Heart left ventricle (tissue), 13 donors: ENCODE data around the gene ADI1.

Experiments
- CTCF ChIP-seq, 12 donors: fragments of 200-600 bp; sonication (generic) in 4 of 12; IDR thresholded peaks; one replicate each; pipeline versions ENCODE4 v1.5.0 to v1.8.0; 2018 to 2022; ENCODE audit warnings: antibody characterized with exemption in 12 of 12, mild to moderate bottlenecking in 5 of 12
- POLR2A ChIP-seq, 2 donors: fragments of 450-650 bp; IDR thresholded peaks; one replicate each; pipeline ENCODE4 v1.6.1; 2017; ENCODE audit warnings: antibody characterized with exemption in 2 of 2, mild to moderate bottlenecking in 2 of 2, moderate library complexity in 2 of 2
- donor health status: ischemic (EF 13 %, LVEDD 7.1; RV severe dilation, severe dysfunction).
- donor health status: DM: no; HTN: yes; CAD: no.
- donor health status: DM: no; HTN: no; CAD: no.
- donor health status: ischemic (EF 25% LVEDD 6.9; RV normal size, moderate dysfunction).
- donor health status: ischemic (EF 25% LVEDD 5.7; RV mildly dilated, moderate dysfunction).
- donor health status: ischemic (EF 35%, LVEDD 5.7; RV mildly dilated, moderate dysfunction).
- donor health status: nonischemic (EF 11% LVEDD 7.7; RV severe dilation, severe dysfunction).
- donor health status: DM: yes; HTN: yes; CAD: no.
- donor health status: PGD.
- donor health status: ischemic (EF 29% LVEDD 5.4; RV normal size, mild dysfunction).
- donor health status: nonischemic (EF 23%, LVEDD 6.1; RV moderate dilation, normal function).

DNA sequence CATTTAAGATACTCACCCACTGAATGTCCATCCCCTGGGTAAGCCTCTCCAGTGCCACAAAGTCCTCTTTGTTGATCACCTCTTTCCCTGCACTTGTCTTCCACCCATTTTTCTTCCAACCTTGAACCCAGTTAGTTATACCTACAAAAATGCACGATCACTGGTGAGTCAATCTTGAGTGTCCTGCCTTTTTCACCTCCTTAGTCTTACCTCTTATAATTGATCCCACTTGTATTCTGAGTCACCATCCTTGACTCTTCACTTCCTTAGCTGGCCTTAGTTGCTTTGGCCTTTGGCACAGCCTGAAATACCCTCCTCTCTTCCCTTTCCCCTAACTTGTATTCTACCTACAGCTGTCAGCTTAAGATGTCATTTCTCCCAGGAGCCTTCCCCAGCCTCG is 28.6 kb upstream of the ADI1 start:
- TF ChIP-seq CTCF (IDR thresholded peaks at IDR 0.05) (no peak), POLR2A (IDR thresholded peaks at IDR 0.05) (no peak)
